IMR-90 (cell line): ENCODE results near the gene MROH2A. TPM values are rescaled to one million over a fixed set of nuclear protein-coding genes. Genes with fewer than 3 reads are reported as not detected.

Experiments used
- ATAC-seq: fragments of 200-7000 bp; cut with Tn5 transposase; 2 replicates; pipeline ENCODE4 v1.9.1; 2020; ENCODE audit warnings: low read depth, mild to moderate bottlenecking, moderate library complexity
- BruUV-seq: library from RNA; stranded (reverse); fragments of 400-500 nt; replicated peaks from 2 replicates; lab custom pipeline; 2021; lab: Mats Ljungman, UMichigan
- CTCF ChIA-PET: fragments of 300-600 bp; formaldehyde crosslinking; extraction: SDS; loops from one replicate; lab custom pipeline; 2021; ENCODE audit warnings: antibody characterized with exemption; lab: Yijun Ruan, JAX
- POLR2A ChIA-PET: fragments of 300-600 bp; sonication (Branson Sonifier 250); formaldehyde crosslinking; loops from one replicate; lab custom pipeline; 2022; ENCODE audit warnings: antibody characterized with exemption; ENCODE audit not compliant: unreplicated experiment; lab: Charles Lee
- DNase-seq: peaks from one replicate; pipeline ENCODE4 v3.0.0; 2013
- H2AFZ ChIP-seq: replicated peaks from 2 replicates; pipeline ENCODE3; 2013; ENCODE audit warnings: low read length, mild to moderate bottlenecking; ENCODE audit not compliant: poor library complexity
- H2AK5ac ChIP-seq: 2 replicates; pipeline ENCODE4 v1.6.1; 2013; ENCODE audit warnings: low read depth, low read length, inconsistent platforms
- H2AK9ac ChIP-seq: replicated peaks from 2 replicates; pipeline ENCODE3; 2013; ENCODE audit warnings: mild to moderate bottlenecking, low read depth, low read length, moderate library complexity; ENCODE audit not compliant: poor library complexity
- H2BK120ac ChIP-seq: 2 replicates; pipeline ENCODE4 v1.6.1; 2013; ENCODE audit warnings: low read depth, low read length, inconsistent platforms
- H2BK15ac ChIP-seq: 3 replicates; pipeline ENCODE4 v1.6.1; 2013; ENCODE audit warnings: low read depth, low read length, inconsistent platforms
- H2BK20ac ChIP-seq: 2 replicates; pipeline ENCODE4 v1.6.1; 2013; ENCODE audit warnings: low read depth, mild to moderate bottlenecking, inconsistent platforms, low read length, moderate library complexity
- H2BK5ac ChIP-seq: 2 replicates; pipeline ENCODE4 v1.6.1; 2013; ENCODE audit warnings: mild to moderate bottlenecking, low read depth, low read length, inconsistent platforms; ENCODE audit not compliant: poor library complexity, severe bottlenecking
- H3K14ac ChIP-seq: replicated peaks from 2 replicates; pipeline ENCODE4 v1.6.1; 2013; ENCODE audit warnings: low read depth, low read length, inconsistent platforms
- H3K18ac ChIP-seq: 2 replicates; pipeline ENCODE4 v1.6.1; 2013; ENCODE audit warnings: low read depth, low read length, control low read depth
- H3K23ac ChIP-seq: 2 replicates; pipeline ENCODE4 v1.6.1; 2013; ENCODE audit warnings: low read depth, low read length, inconsistent platforms
- H3K27ac ChIP-seq: 2 replicates; pipeline ENCODE4 v1.5.1; 2013; ENCODE audit warnings: mild to moderate bottlenecking, control low read depth, low read length; ENCODE audit not compliant: insufficient read depth
- H3K27me3 ChIP-seq: 2 replicates; pipeline ENCODE4 v1.6.1; 2013; ENCODE audit warnings: low read length; ENCODE audit not compliant: control insufficient read depth, insufficient read depth
- H3K36me3 ChIP-seq: 2 replicates; pipeline ENCODE4 v1.6.1; 2013; ENCODE audit warnings: low read length, mixed read lengths; ENCODE audit not compliant: control insufficient read depth, insufficient read depth
- H3K4ac ChIP-seq: 2 replicates; pipeline ENCODE4 v1.6.1; 2013; ENCODE audit warnings: low read depth, low read length, inconsistent platforms
- H3K4me1 ChIP-seq: 2 replicates; pipeline ENCODE4 v1.6.1; 2013; ENCODE audit warnings: low read length, mixed read lengths; ENCODE audit not compliant: control insufficient read depth, insufficient read depth
- H3K4me2 ChIP-seq: 2 replicates; pipeline ENCODE4 v1.6.1; 2013; ENCODE audit warnings: low read depth, mild to moderate bottlenecking, control low read depth, low read length, moderate library complexity
- H3K4me3 ChIP-seq: 2 replicates; pipeline ENCODE4 v1.5.1; 2013; ENCODE audit warnings: low read depth, mild to moderate bottlenecking, control low read depth, low read length, moderate library complexity; ENCODE audit not compliant: insufficient read depth
- H3K56ac ChIP-seq: 2 replicates; pipeline ENCODE4 v1.6.1; 2013; ENCODE audit warnings: low read length, inconsistent platforms; ENCODE audit not compliant: insufficient read depth; ENCODE audit errors: extremely low read depth
- H3K79me1 ChIP-seq, 2 experiments: 2 replicates each; pipeline ENCODE4 v1.6.1; 2013; ENCODE audit warnings: low read length in 2 of 2, inconsistent platforms in 1 of 2, low read depth in 1 of 2
- H3K9ac ChIP-seq: 2 replicates; pipeline ENCODE4 v1.6.1; 2013; ENCODE audit warnings: low read depth, low read length, control low read depth
- H3K9me1 ChIP-seq: 2 replicates; pipeline ENCODE4 v1.6.1; 2013; ENCODE audit warnings: low read length, inconsistent platforms; ENCODE audit not compliant: insufficient read depth
- H3K9me3 ChIP-seq: 2 replicates; pipeline ENCODE4 v1.6.1; 2013; ENCODE audit warnings: low read length; ENCODE audit not compliant: control insufficient read depth, insufficient read depth
- H4K20me1 ChIP-seq: 2 replicates; pipeline ENCODE4 v1.6.1; 2013; ENCODE audit warnings: low read length, inconsistent platforms; ENCODE audit not compliant: insufficient read depth
- H4K5ac ChIP-seq: 2 replicates; pipeline ENCODE4 v1.6.1; 2013; ENCODE audit warnings: mild to moderate bottlenecking, low read depth, low read length, control low read depth
- H4K8ac ChIP-seq, 2 experiments: 2 replicates each; pipeline ENCODE4 v1.6.1; 2013; ENCODE audit warnings: low read depth in 2 of 2, low read length in 2 of 2, control low read depth in 1 of 2, inconsistent platforms in 1 of 2
- H4K91ac ChIP-seq: 2 replicates; pipeline ENCODE4 v1.6.1; 2013; ENCODE audit warnings: low read depth, low read length, inconsistent platforms; ENCODE audit not compliant: insufficient read depth
- BHLHE40 ChIP-seq: fragments of 150-350 bp; IDR thresholded peaks from 2 replicates; pipeline ENCODE4 v1.6.1; 2016; ENCODE audit warnings: mild to moderate bottlenecking, low read depth, low read length
- CEBPB ChIP-seq: IDR thresholded peaks from 2 replicates; pipeline ENCODE4 v1.6.1; 2012; ENCODE audit warnings: low read depth, low read length, improper control_type of control experiment
- CHD1 ChIP-seq: IDR thresholded peaks from 2 replicates; pipeline ENCODE4 v1.6.1; 2012; ENCODE audit warnings: low read depth, low read length, improper control_type of control experiment
- CTCF ChIP-seq: conservative IDR thresholded peaks from 2 replicates; pipeline ENCODE4 v1.5.1; 2012; ENCODE audit warnings: mild to moderate bottlenecking, low read depth, low read length, improper control_type of control experiment
- ELK1 ChIP-seq: fragments of 150-350 bp; IDR thresholded peaks from 2 replicates; pipeline ENCODE4 v1.6.1; 2016; ENCODE audit warnings: low read depth, mild to moderate bottlenecking, low read length, moderate library complexity, borderline replicate concordance
- FOS ChIP-seq: fragments of 150-350 bp; IDR thresholded peaks from 2 replicates; pipeline ENCODE4 v1.6.1; 2016; ENCODE audit warnings: low read depth, low read length
- MAFK ChIP-seq: IDR thresholded peaks from 2 replicates; pipeline ENCODE4 v1.6.1; 2012; ENCODE audit warnings: low read depth, low read length, improper control_type of control experiment
- MAZ ChIP-seq: IDR thresholded peaks from 2 replicates; pipeline ENCODE4 v1.6.1; 2012; ENCODE audit warnings: low read depth, mild to moderate bottlenecking, low read length, improper control_type of control experiment, moderate library complexity, borderline replicate concordance
- MXI1 ChIP-seq: IDR thresholded peaks from 2 replicates; pipeline ENCODE4 v1.6.1; 2012; ENCODE audit warnings: low read depth, mild to moderate bottlenecking, low read length, moderate library complexity, borderline replicate concordance
- NFE2L2 ChIP-seq: fragments of 150-350 bp; IDR thresholded peaks from 2 replicates; pipeline ENCODE4 v1.6.1; 2016; ENCODE audit warnings: low read depth, mild to moderate bottlenecking, low read length
- POLR2A ChIP-seq: IDR thresholded peaks from 2 replicates; pipeline ENCODE4 v1.6.1; 2012; ENCODE audit warnings: mild to moderate bottlenecking, low read depth, low read length
- RAD21 ChIP-seq: IDR thresholded peaks from 2 replicates; pipeline ENCODE4 v1.6.1; 2012; ENCODE audit warnings: low read length, improper control_type of control experiment
- RCOR1 ChIP-seq: IDR thresholded peaks from 2 replicates; pipeline ENCODE4 v1.6.1; 2012; ENCODE audit warnings: mild to moderate bottlenecking, low read length, improper control_type of control experiment; ENCODE audit not compliant: insufficient replicate concordance
- RFX5 ChIP-seq: IDR thresholded peaks from 2 replicates; pipeline ENCODE4 v1.8.0; 2012; ENCODE audit warnings: low read depth, mild to moderate bottlenecking, low read length, moderate library complexity
- SMC3 ChIP-seq: fragments of 150-350 bp; IDR thresholded peaks from 2 replicates; pipeline ENCODE4 v1.6.1; 2016; ENCODE audit warnings: low read depth, mild to moderate bottlenecking, antibody characterized with exemption, low read length, moderate library complexity
- USF2 ChIP-seq: fragments of 150-350 bp; IDR thresholded peaks from 2 replicates; pipeline ENCODE4 v1.6.1; 2017; ENCODE audit warnings: mild to moderate bottlenecking, antibody characterized with exemption, low read length, low read depth
- WGBS, 2 experiments: methylation state at CpG; one replicate each; pipeline versions ENCODE4 v1.1.5 to v1.1.7; 2013; ENCODE audit warnings: missing lambda C conversion rate in 2 of 2; ENCODE audit not compliant: insufficient read length in 1 of 2; ENCODE audit errors: extremely low coverage in 2 of 2; 5-methylcytosine and 5-hydroxymethylcytosine counted together
- dilution Hi-C: fragments of 300-500 bp; cut with HindIII; formaldehyde crosslinking; loops from one replicate; pipeline ENCODE4 v1.14.3; 2018; ENCODE audit warnings: low sequenced_read_pairs; ENCODE audit not compliant: unreplicated experiment
- in situ Hi-C: fragments of 300-500 bp; cut with MboI; formaldehyde crosslinking; loops from 3 replicates; pipeline ENCODE4 v1.14.3; 2019; ENCODE audit warnings: low sequenced_read_pairs, inconsistent platforms, mixed read lengths
- intact Hi-C: fragments of 100-400 bp; cut with micrococcal nuclease; formaldehyde crosslinking; loops from 2 replicates; pipeline ENCODE4 v1.10.0; 2022
- polyA plus RNA-seq, 3 experiments: library from polyadenylated mRNA; depleted of rRNA; stranded (reverse); fragments of >200 nt; gene quantifications; 2 replicates each; pipeline ENCODE4 v1.2.3, GENCODE V29; 2012; ENCODE audit warnings: low replicate concordance in 1 of 3
- total RNA-seq: library from RNA; depleted of rRNA; stranded (reverse); fragments of >200 nt; gene quantifications from 2 replicates; pipeline ENCODE4 v1.2.3, GENCODE V29; 2012

MROH2A gene
- total and polyA plus RNA-seq, 2 of the 4 experiments (the other 2 are of a cell fraction): not detected

GRCh38 chr2:233871432-233871831, 93.3 kb downstream of the MROH2A start:
- ChIA-PET CTCF (no interaction called here), POLR2A (no interaction called here)
- no peak overlapping the region for H4K91ac ChIP-seq
- no peak overlapping the region for H2BK15ac ChIP-seq
- no peak overlapping the region for H2BK5ac ChIP-seq
- intact Hi-C loops (no loop called here), in situ Hi-C loops (no loop called here), dilution Hi-C loops (no loop called here)
- H2AFZ ChIP-seq: no peak overlapping the region
- H3K9me3 ChIP-seq: no peaks in the 10 kb centered on the region
- BruUV-seq: no TSS peak
- 0 out of 2 replicates have a peak, but pooled peaks cover 2% of the 10 kb centered on the region for H3K36me3 ChIP-seq
- H2BK20ac ChIP-seq: no peak overlapping the region
- H3K14ac ChIP-seq: no peak overlapping the region
- H2BK120ac ChIP-seq: no peak overlapping the region
- H3K4me3 ChIP-seq: no peak overlapping the region
- H3K4ac ChIP-seq: no peak overlapping the region
- peaks cover 0 to 6% of the 10 kb centered on the region in 2 experiments; a peak in 1 of 4 replicates for H3K79me1 ChIP-seq
- no peak overlapping the region for H3K56ac ChIP-seq
- H2AK9ac ChIP-seq: no peak overlapping the region
- no peak for ATAC-seq
- no peaks in the 10 kb centered on the region for H3K9me1 ChIP-seq
- no peak overlapping the region for H2AK5ac ChIP-seq
- DNase-seq: no peak
- no peaks in the 10 kb centered on the region for H3K4me1 ChIP-seq
- TF ChIP-seq CTCF (no peak), POLR2A (no peak), MAZ (no peak), MXI1 (no peak), CHD1 (no peak), MAFK (no peak), SMC3 (no peak), FOS (no peak), BHLHE40 (no peak), NFE2L2 (no peak), RCOR1 (no peak), USF2 (no peak), CEBPB (no peak), RFX5 (no peak), RAD21 (no peak), ELK1 (no peak)
- 100% methylated on average over 1 of the region's 4 CpGs; no CpG with 5 or more reads in 1 of the 2 experiments for WGBS, 2 experiments
- H3K23ac ChIP-seq: no peak overlapping the region
- H3K27ac ChIP-seq: no peak overlapping the region
- H4K8ac ChIP-seq: no peak overlapping the region
- H4K20me1 ChIP-seq: no peaks in the 10 kb centered on the region
- no peak overlapping the region for H3K9ac ChIP-seq
- no peak overlapping the region for H3K4me2 ChIP-seq
- peaks cover 3% of the 10 kb centered on the region for H3K27me3 ChIP-seq
- H3K18ac ChIP-seq: no peak overlapping the region
- no peak overlapping the region for H4K5ac ChIP-seq
